Sigmoid colon (tissue), 7 donors: ENCODE results near the gene PRMT5. TPM values are rescaled to one million over a fixed set of nuclear protein-coding genes. Genes with fewer than 3 reads are reported as not detected.
A peak's percentile ranks its signal among the peaks of the same experiment; 100 is the strongest.

Experiments
- DNase-seq: peaks from one replicate; pipeline ENCODE4 v3.0.0-alpha.2; 2019
- H3K27ac ChIP-seq, 4 donors: fragments of 200-600 bp; sonication (generic); one replicate each; pipeline ENCODE4 v1.5.1; 2016 to 2019; ENCODE audit warnings: mild to moderate bottlenecking in 1 of 4
- H3K27me3 ChIP-seq, 3 donors: fragments of 200-600 bp; sonication (generic); one replicate each; pipeline ENCODE4 v1.5.1; 2019; ENCODE audit warnings: mild to moderate bottlenecking in 1 of 3
- H3K36me3 ChIP-seq, 4 donors: fragments of 200-600 bp; sonication (generic); one replicate each; pipeline ENCODE4 v1.5.1; 2016 to 2019
- H3K4me1 ChIP-seq, 4 donors: fragments of 200-600 bp; sonication (generic); one replicate each; pipeline ENCODE4 v1.5.1; 2017 to 2019
- H3K4me3 ChIP-seq, 4 donors: fragments of 200-600 bp; sonication (generic); one replicate each; pipeline ENCODE4 v1.5.1; 2017 to 2019; ENCODE audit warnings: mild to moderate bottlenecking in 2 of 4, moderate library complexity in 1 of 4
- H3K9me3 ChIP-seq, 4 donors: fragments of 200-600 bp in 3 of 4; sonication (generic) in 3 of 4; one replicate each; pipeline versions ENCODE4 v1.5.1 to v1.6.1; 2013 to 2019
- EP300 ChIP-seq, 4 donors: sonication (generic); formaldehyde crosslinking; IDR thresholded peaks; one replicate each; pipeline ENCODE4 v1.6.1; 2017; ENCODE audit warnings: antibody characterized with exemption in 4 of 4
- POLR2A ChIP-seq, 2 donors: fragments of 450-650 bp; IDR thresholded peaks; one replicate each; pipeline ENCODE4 v1.6.1; 2016; ENCODE audit warnings: antibody characterized with exemption in 2 of 2, mild to moderate bottlenecking in 2 of 2, moderate library complexity in 2 of 2
- POLR2AphosphoS5 ChIP-seq, 4 donors: sonication (generic); formaldehyde crosslinking; IDR thresholded peaks; one replicate each; pipeline ENCODE4 v1.6.1; 2017; ENCODE audit warnings: antibody characterized with exemption in 4 of 4
- WGBS, 2 donors: extraction: QIAGEN DNeasy Blood & Tissue Kit; methylation state at CpG; one replicate each; pipeline ENCODE4 v1.1.7; 2013; 5-methylcytosine and 5-hydroxymethylcytosine counted together
- intact Hi-C: fragments of 100-400 bp; cut with DNase I; formaldehyde crosslinking; loops from one replicate; pipeline ENCODE4 v1.15.1; 2023
- polyA plus RNA-seq, 3 donors: library from polyadenylated mRNA; stranded (reverse); fragments of 200-250 nt; gene quantifications; one replicate each; pipeline ENCODE4 v1.2.3, GENCODE V29; 2013
- total RNA-seq, 4 donors: library from RNA; depleted of rRNA; stranded (reverse); fragments of >200 nt; gene quantifications; one replicate each; pipeline ENCODE4 v1.1.0, GENCODE V29; 2016
- TF ChIP-seq, protein P1 (sequence below), 4 experiments: fragments of 450-650 bp in 3 of 4; fragments of 200-600 bp in 1 of 4; IDR thresholded peaks; one replicate each; pipeline ENCODE4 v1.5.1; 2016 to 2019; ENCODE audit warnings: antibody characterized with exemption in 4 of 4, mild to moderate bottlenecking in 3 of 4, moderate library complexity in 2 of 4
- donor health status: healthy with polysubstance abuse.
- donor health status: Bipolar disorder and iron deficiency.
- donor health status: healthy.

PRMT5 gene
- total and polyA plus RNA-seq, 7 donors = 33.3 to 66.7 (median 53.3) TPM

DNA sequence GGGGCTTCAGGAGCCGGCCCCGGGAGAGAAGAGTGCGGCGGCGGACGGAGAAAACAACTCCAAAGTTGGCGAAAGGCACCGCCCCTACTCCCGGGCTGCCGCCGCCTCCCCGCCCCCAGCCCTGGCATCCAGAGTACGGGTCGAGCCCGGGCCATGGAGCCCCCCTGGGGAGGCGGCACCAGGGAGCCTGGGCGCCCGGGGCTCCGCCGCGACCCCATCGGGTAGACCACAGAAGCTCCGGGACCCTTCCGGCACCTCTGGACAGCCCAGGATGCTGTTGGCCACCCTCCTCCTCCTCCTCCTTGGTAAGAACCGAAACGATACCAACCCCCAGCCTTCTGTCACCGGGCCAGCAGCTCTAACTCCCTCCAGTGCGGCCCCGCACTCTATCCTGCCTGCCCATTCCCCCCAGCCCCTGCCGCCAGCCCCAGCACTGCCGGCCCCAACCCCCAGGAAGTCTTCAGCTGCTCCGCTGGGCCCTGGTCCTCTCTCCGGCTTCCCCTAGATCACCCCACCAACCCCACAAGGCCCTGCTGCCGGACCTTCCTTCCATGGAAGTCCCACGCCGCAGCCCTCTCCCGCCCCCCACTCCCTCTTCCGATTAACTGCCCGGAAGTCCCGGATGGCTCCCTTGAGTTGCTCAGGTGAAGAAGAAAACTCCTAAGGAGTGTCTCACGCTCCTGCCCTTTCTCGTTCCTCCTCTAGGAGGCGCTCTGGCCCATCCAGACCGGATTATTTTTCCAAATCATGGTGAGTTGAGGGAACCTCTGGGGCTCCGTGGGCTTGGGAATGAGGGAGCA is 56.9 kb downstream of the PRMT5 start:
- peaks cover 29 to 41% (median 37%) of the 10 kb centered on the region in 4 donors for H3K36me3 ChIP-seq
- H3K4me3 ChIP-seq = peak overlapping the region; percentile 77 to 93 (median 87)
- no peaks in the 10 kb centered on the region for H3K27me3 ChIP-seq
- H3K4me1 ChIP-seq = peaks cover 0 to 51% (median 49%) of the 10 kb centered on the region in 4 donors
- intact Hi-C loops = loop anchor here (1.0 to 5.0 kb wide), 5 partner anchors 28 to 225 kb away; partner anchors contain the start of genes ACIN1, AJUBA, C14orf119 and MMP14
- TF ChIP-seq POLR2AphosphoS5 (IDR thresholded peaks at IDR 0.05) (peak; percentile 33 to 57 (median 49)), EP300 (IDR thresholded peaks at IDR 0.05) (peak in 1 of 4 donors; percentile 7), POLR2A (IDR thresholded peaks at IDR 0.05) (peak in 1 of 2 donors; percentile 7)
- TF ChIP-seq, protein P1, sequence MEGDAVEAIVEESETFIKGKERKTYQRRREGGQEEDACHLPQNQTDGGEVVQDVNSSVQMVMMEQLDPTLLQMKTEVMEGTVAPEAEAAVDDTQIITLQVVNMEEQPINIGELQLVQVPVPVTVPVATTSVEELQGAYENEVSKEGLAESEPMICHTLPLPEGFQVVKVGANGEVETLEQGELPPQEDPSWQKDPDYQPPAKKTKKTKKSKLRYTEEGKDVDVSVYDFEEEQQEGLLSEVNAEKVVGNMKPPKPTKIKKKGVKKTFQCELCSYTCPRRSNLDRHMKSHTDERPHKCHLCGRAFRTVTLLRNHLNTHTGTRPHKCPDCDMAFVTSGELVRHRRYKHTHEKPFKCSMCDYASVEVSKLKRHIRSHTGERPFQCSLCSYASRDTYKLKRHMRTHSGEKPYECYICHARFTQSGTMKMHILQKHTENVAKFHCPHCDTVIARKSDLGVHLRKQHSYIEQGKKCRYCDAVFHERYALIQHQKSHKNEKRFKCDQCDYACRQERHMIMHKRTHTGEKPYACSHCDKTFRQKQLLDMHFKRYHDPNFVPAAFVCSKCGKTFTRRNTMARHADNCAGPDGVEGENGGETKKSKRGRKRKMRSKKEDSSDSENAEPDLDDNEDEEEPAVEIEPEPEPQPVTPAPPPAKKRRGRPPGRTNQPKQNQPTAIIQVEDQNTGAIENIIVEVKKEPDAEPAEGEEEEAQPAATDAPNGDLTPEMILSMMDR (IDR thresholded peaks at IDR 0.05) = peak; percentile 88 to 97 (median 96)
- DNase-seq = peak; percentile 93
- H3K9me3 ChIP-seq = no peaks in the 10 kb centered on the region
- H3K27ac ChIP-seq = peak overlapping the region; percentile 99
- 0 to 1% methylated on average over 45 of the region's 45 CpGs for WGBS, 2 donors

DNA sequence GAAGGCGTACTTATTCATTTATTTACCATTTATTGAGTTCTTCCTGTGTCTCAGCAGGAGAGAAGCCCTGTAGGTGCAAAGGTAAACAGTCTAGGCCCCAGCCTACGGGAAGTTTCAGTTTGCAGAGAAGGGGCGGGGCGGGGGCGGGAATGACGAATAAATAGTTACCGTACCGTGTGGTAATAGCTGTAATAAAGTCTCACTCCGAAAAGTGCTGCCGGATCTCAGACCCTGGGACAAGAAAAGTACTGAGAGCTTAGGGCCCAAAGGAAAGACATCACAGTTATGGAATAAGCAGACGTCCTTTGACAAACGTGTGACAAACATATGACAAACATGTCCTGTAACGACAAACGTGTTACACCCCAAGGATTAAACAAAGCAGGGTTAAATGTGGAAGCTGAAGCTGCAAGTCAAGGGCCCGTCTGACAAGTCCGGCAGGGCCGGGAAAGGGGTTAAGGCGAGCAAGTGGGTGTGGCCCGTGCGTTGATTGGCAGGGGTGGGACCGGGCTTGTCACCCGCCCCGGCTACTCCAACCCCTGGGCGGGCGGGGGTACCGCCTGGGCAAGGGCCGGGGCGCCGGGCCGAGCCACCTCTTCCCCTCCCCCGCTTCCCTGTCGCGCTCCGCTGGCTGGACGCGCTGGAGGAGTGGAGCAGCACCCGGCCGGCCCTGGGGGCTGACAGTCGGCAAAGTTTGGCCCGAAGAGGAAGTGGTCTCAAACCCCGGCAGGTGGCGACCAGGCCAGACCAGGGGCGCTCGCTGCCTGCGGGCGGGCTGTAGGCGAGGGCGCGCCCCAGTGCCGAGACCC is 57.7 kb downstream of the PRMT5 start, which contains the start of gene LRP10:
Gene LRP10 (plus strand): TSS at position 517 of the 809 bp plus-strand sequence. CDS start 564 bp downstream, outside the sequence.
- WGBS, 2 donors = 0% methylated on average over 50 of the region's 50 CpGs
- intact Hi-C loops = loop anchor here (1.0 to 5.0 kb wide), 5 partner anchors 29 to 226 kb away; partner anchors contain the start of genes ACIN1, AJUBA, C14orf119 and MMP14
- H3K4me1 ChIP-seq = peaks cover 0 to 49% (median 47%) of the 10 kb centered on the region in 4 donors

DNA sequence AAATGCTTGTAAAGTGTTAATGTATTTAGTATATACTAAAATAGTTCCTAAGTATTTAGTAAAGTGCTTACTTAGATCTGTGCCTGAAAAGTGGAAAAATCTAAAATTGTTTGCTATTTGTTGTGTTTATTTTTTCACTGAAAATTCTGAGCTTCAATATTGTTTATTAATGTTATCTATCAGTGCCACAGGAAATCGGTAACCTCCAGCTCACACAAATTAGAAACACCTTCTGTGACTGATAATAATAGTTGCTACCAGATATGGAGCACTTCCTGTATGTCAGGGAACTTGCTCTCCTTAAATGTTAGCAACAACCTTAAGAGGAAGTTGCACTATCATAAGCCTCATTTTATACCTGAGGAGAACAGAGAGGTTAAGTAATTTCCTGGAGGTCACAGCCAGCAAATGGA is 58.4 kb downstream of the PRMT5 start:
- DNase-seq = no peak
- no peaks in the 10 kb centered on the region for H3K27me3 ChIP-seq
- intact Hi-C loops = loop anchor here (5.0 kb wide), 4 partner anchors 34 to 226 kb away; partner anchors contain the start of genes ACIN1, AJUBA, C14orf119 and MMP14
- WGBS, 2 donors = 3% methylated on average over 1 of the region's 1 CpG
- H3K4me1 ChIP-seq = peaks cover 0 to 49% (median 43%) of the 10 kb centered on the region in 4 donors
- peak overlapping the region; percentile 99 for H3K27ac ChIP-seq
- TF ChIP-seq, protein P1 (IDR thresholded peaks at IDR 0.05) = no peak
- TF ChIP-seq POLR2A (IDR thresholded peaks at IDR 0.05) = no peak
- no peak for TF ChIP-seq POLR2AphosphoS5 (IDR thresholded peaks at IDR 0.05)
- no peak for TF ChIP-seq EP300 (IDR thresholded peaks at IDR 0.05)
- H3K9me3 ChIP-seq = no peaks in the 10 kb centered on the region
- H3K4me3 ChIP-seq = peak overlapping the region; percentile 77 to 93 (median 87)
- H3K36me3 ChIP-seq = peaks cover 15 to 27% (median 23%) of the 10 kb centered on the region in 4 donors

More for the DNA sequence above, 57.7 kb downstream of the PRMT5 start, which contains the start of gene LRP10:
- Histone ChIP-seq H3K36me3 (peaks cover 21 to 33% (median 29%) of the 10 kb centered on the region in 4 donors), H3K27ac (peak within 1 kb of the TSS; percentile 99), H3K9me3 (no peaks in the 10 kb centered on the region), H3K27me3 (no peaks in the 10 kb centered on the region), H3K4me3 (peak within 1 kb of the TSS; percentile 77 to 93 (median 87))
- DNase-seq = peak; percentile 97
- TF ChIP-seq POLR2A (IDR thresholded peaks at IDR 0.05) (peak; percentile 69 to 87), POLR2AphosphoS5 (IDR thresholded peaks at IDR 0.05) (peak; percentile 74 to 93 (median 89)), EP300 (IDR thresholded peaks at IDR 0.05) (no peak)
- TF ChIP-seq, protein P1 (IDR thresholded peaks at IDR 0.05) = no peak

Other genes starting within 250 kb of the PRMT5 start
- gene OXA1L, start 162.7 kb downstream of the PRMT5 start, total RNA-seq = 100 to 1,000 TPM in 2 of 4 donors, 10 to 100 TPM in 2; 95.2 to 108 (median 102) TPM
- 100 to 1,000 TPM in 1 of 3 donors, 10 to 100 TPM in 2; 85.1 to 113 (median 85.9) TPM for gene OXA1L, start 162.7 kb downstream of the PRMT5 start, polyA plus RNA-seq
- gene SLC7A7, start 113.9 kb downstream of the PRMT5 start, total RNA-seq = 10 to 100 TPM; 16.1 to 23.5 (median 16.5) TPM
- 10 to 100 TPM; 15.6 to 22.7 (median 16.4) TPM for gene SLC7A7, start 113.9 kb downstream of the PRMT5 start, polyA plus RNA-seq
- gene MRPL52, start 99.5 kb downstream of the PRMT5 start, total RNA-seq = 100 to 1,000 TPM in 1 of 4 donors, 10 to 100 TPM in 3; 54.6 to 333 (median 58.3) TPM
- gene MRPL52, start 99.5 kb downstream of the PRMT5 start, polyA plus RNA-seq = 100 to 1,000 TPM in 2 of 3 donors, 10 to 100 TPM in 1; 64.3 to 117 (median 105) TPM
- gene MMP14, start 92.8 kb downstream of the PRMT5 start, total RNA-seq = 100 to 1,000 TPM in 3 of 4 donors, 10 to 100 TPM in 1; 86.6 to 140 (median 115) TPM
- 10 to 100 TPM; 21.0 to 85.4 (median 33.5) TPM for gene MMP14, start 92.8 kb downstream of the PRMT5 start, polyA plus RNA-seq
- gene LRP10, start 57.6 kb downstream of the PRMT5 start, total RNA-seq = 100 to 1,000 TPM in 2 of 4 donors, 10 to 100 TPM in 2; 75.3 to 124 (median 95.1) TPM
- 100 to 1,000 TPM in 1 of 3 donors, 10 to 100 TPM in 2; 34.4 to 139 (median 42.6) TPM for gene LRP10, start 57.6 kb downstream of the PRMT5 start, polyA plus RNA-seq
- gene REM2, start 46.2 kb downstream of the PRMT5 start, total RNA-seq = 1 to 10 TPM in 1 of 4 donors, under 1 TPM in 2, not detected in 1; 0.71 to 1.4 (median 0.81) TPM
- gene REM2, start 46.2 kb downstream of the PRMT5 start, polyA plus RNA-seq = under 1 TPM in 2 of 3 donors, not detected in 1; 0.60 to 0.96 TPM
- 1,000 to 10,000 TPM in 1 of 4 donors, 100 to 1,000 TPM in 3; 356 to 5,076 (median 594) TPM for gene RBM23, start 10.2 kb downstream of the PRMT5 start, total RNA-seq
- 10 to 100 TPM; 31.8 to 46.5 (median 40.8) TPM for gene RBM23, start 10.2 kb downstream of the PRMT5 start, polyA plus RNA-seq
- gene HAUS4, start 27.7 kb upstream of the PRMT5 start, total RNA-seq = 10 to 100 TPM; 28.1 to 82.6 (median 59.8) TPM
- 10 to 100 TPM; 37.8 to 46.7 (median 44.9) TPM for gene HAUS4, start 27.7 kb upstream of the PRMT5 start, polyA plus RNA-seq
- gene AJUBA, start 53.2 kb upstream of the PRMT5 start, total RNA-seq = 1 to 10 TPM; 5.0 to 5.5 (median 5.1) TPM
- 1 to 10 TPM in 2 of 3 donors, under 1 TPM in 1; 0.23 to 7.8 (median 6.0) TPM for gene AJUBA, start 53.2 kb upstream of the PRMT5 start, polyA plus RNA-seq
- gene C14orf93, start 80.8 kb upstream of the PRMT5 start, total RNA-seq = 10 to 100 TPM in 3 of 4 donors, 1 to 10 TPM in 1; 8.9 to 19.9 (median 12.9) TPM
- gene C14orf93, start 80.8 kb upstream of the PRMT5 start, polyA plus RNA-seq = 10 to 100 TPM in 2 of 3 donors, 1 to 10 TPM in 1; 7.4 to 11.9 (median 10.2) TPM
- gene PSMB5, start 105.5 kb upstream of the PRMT5 start, total RNA-seq = 100 to 1,000 TPM; 113 to 179 (median 135) TPM
- gene PSMB5, start 105.5 kb upstream of the PRMT5 start, polyA plus RNA-seq = 100 to 1,000 TPM; 132 to 145 (median 141) TPM
- gene PSMB11, start 112.8 kb upstream of the PRMT5 start, total RNA-seq = under 1 TPM in 1 of 4 donors, not detected in 3; 0.41 TPM
- under 1 TPM in 1 of 3 donors, not detected in 2; 0.06 TPM for gene PSMB11, start 112.8 kb upstream of the PRMT5 start, polyA plus RNA-seq
- 1 to 10 TPM; 2.0 to 7.5 (median 2.8) TPM for gene CDH24, start 128.1 kb upstream of the PRMT5 start, total RNA-seq
- gene CDH24, start 128.1 kb upstream of the PRMT5 start, polyA plus RNA-seq = 1 to 10 TPM in 1 of 3 donors, under 1 TPM in 2; 0.46 to 5.4 (median 0.60) TPM
- 100 to 1,000 TPM in 1 of 4 donors, 10 to 100 TPM in 3; 79.9 to 129 (median 93.9) TPM for gene ACIN1, start 165.8 kb upstream of the PRMT5 start, total RNA-seq
- 100 to 1,000 TPM in 1 of 3 donors, 10 to 100 TPM in 2; 37.8 to 114 (median 40.9) TPM for gene ACIN1, start 165.8 kb upstream of the PRMT5 start, polyA plus RNA-seq
- 10 to 100 TPM; 22.4 to 38.9 (median 30.1) TPM for gene C14orf119, start 166.1 kb upstream of the PRMT5 start, total RNA-seq
- gene C14orf119, start 166.1 kb upstream of the PRMT5 start, polyA plus RNA-seq = 10 to 100 TPM; 49.2 to 94.3 (median 50.0) TPM
- gene CIROP, start 175.6 kb upstream of the PRMT5 start, total RNA-seq = under 1 TPM in 1 of 4 donors, not detected in 3; 0.27 TPM
- not detected for gene CIROP, start 175.6 kb upstream of the PRMT5 start, polyA plus RNA-seq
- under 1 TPM in 1 of 4 donors, not detected in 3; 0.68 TPM for gene CEBPE, start 189.9 kb upstream of the PRMT5 start, total RNA-seq
- under 1 TPM in 1 of 3 donors, not detected in 2; 0.28 TPM for gene CEBPE, start 189.9 kb upstream of the PRMT5 start, polyA plus RNA-seq